ENCODE data around the gene BICC1. TPM values are rescaled to one million over a fixed set of nuclear protein-coding genes. Genes with fewer than 3 reads are reported as not detected.

The BICC1 gene
- total and polyA plus RNA-seq, 2 of the 13 experiments (the other 11 are each of a cell fraction or from before 2014, with no cell fraction given) = 0.18 to 1.5 TPM

DNA sequence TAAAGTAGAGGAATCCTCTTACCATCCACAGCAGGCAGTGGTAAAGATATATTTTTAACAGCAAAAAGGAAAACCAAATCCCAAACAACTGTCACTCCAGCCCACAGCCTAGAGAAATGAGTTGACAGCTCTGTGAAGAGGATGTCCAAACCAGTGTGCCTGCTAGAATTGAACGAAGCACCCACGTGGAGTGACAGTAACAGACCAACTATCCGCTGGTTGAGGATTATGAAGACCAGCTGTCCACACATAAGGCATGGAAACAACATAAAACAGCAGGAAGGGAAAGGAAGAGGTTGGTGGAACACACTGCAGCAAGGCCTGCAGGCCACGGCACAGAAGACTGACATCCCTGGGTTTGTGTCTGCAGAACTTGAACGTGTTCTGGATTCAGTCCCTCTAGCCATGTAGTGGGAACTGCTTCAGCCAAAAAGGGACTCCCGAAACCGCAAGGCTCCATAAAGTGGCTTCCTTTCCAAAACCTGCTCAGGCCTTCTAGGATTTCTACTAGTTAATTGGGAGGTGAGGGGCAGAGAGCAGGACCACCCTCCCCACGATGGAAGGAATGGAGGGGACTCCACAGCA lies 324.4 kb downstream of the BICC1 start:
- Histone ChIP-seq H4K20me1 (ENCODE audit: insufficient read depth, low read length) (no peaks in the 10 kb centered on the region), H3K4me1 (ENCODE audit: insufficient read depth, low read length) (no peaks in the 10 kb centered on the region), H2AFZ (ENCODE audit: low read length) (no peak overlapping the region), H3K79me2 (ENCODE audit: insufficient read depth, low read length) (no peaks in the 10 kb centered on the region), H3K4me3 (replicated peaks in 1 of 3; ENCODE audit: insufficient read depth in 1 of 3, low read depth in 2 of 3, low read length in 3 of 3) (no peak overlapping the region), H3K36me3 (replicated peaks in 1 of 2; ENCODE audit: control insufficient read depth in 1 of 2, insufficient read depth in 2 of 2, low read length in 2 of 2) (no peaks in the 10 kb centered on the region), H3K27me3 (ENCODE audit: control insufficient read depth in 1 of 2, insufficient read depth in 2 of 2, low read length in 2 of 2) (peaks cover 0 to 8% of the 10 kb centered on the region in 2 experiments; a peak in 2 of 5 replicates), H3K9ac (ENCODE audit: insufficient read depth, low read depth, low read length) (no peak overlapping the region), H3K9me3 (ENCODE audit: low read length) (no peaks in the 10 kb centered on the region), H3K27ac (ENCODE audit: extremely low read length, insufficient read depth, low read length) (no peak overlapping the region), H3K4me2 (ENCODE audit: low read depth, low read length) (no peak overlapping the region)
- no peak for ATAC-seq
- in situ Hi-C loops (cut with HindIII; ENCODE audit: extremely low pct_ligation_motif_present, low pct_unique_long_range_greater_than_20kb) (no loop called here), intact Hi-C loops (cut with micrococcal nuclease; ENCODE audit: unreplicated experiment) (no loop called here)
- FAIRE-seq = no peak
- no TSS peak for BruUV-seq (replicated peaks)
- no peak for DNase-seq (ENCODE audit: low spot score)
- POLR2A ChIA-PET = no interaction called here
- CTCF ChIA-PET (ENCODE audit: low intra/inter-chr PET ratio, low total read pairs) = no interaction called here
- 45% methylated on average over 8 of the region's 8 CpGs for WGBS (ENCODE audit: low lambda C conversion rate)
- TF ChIP-seq ZNF644 (CRISPR knock-in tag; IDR thresholded peaks at IDR 0.05; ENCODE audit: low read depth) = no peak
- TF ChIP-seq ZBTB40 (IDR thresholded peaks at IDR 0.05) = no peak
- TF ChIP-seq ZBTB40 (CRISPR knock-in tag; IDR thresholded peaks at IDR 0.05) = no peak
- no peak for TF ChIP-seq ZNF609 (CRISPR knock-in tag; IDR thresholded peaks at IDR 0.05; ENCODE audit: borderline replicate concordance)
- TF ChIP-seq HCFC1 (IDR thresholded peaks at IDR 0.05; ENCODE audit: low read depth, low read length) = no peak
- no peak for TF ChIP-seq NRL (CRISPR knock-in tag; IDR thresholded peaks at IDR 0.05; ENCODE audit: borderline replicate concordance)
